WI38 (cell line): ENCODE results near the gene EFNA5.

Experiments used
- H3K4me3 ChIP-seq: 2 replicates; pipeline ENCODE4 v1.5.1; 2011; ENCODE audit warnings: low read depth, mild to moderate bottlenecking, control low read depth, low read length
- TF ChIP-seq, protein P1 (sequence below): IDR thresholded peaks from 2 replicates; pipeline ENCODE4 v1.5.1; 2012; ENCODE audit warnings: low read depth, mild to moderate bottlenecking, control low read depth, low read length

Gene EFNA5

DNA sequence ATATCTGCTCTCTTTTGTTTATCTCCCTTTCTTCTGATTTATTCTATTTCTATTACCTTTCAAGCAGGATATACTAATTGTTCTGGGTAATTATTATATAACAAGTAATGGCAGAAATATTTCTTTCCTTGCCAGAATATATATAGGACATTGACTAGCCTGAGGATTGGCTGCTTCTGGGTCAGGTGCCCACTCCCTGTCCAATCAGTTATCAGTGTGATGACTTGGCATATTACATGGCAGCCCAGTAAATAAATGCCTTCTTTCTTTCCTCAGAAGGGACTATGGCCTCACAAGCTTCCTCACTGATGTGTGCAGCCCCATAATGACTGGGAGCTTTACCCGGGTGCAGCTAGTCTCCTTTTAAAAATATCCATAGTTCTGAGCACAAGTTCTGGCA is 301.1 kb downstream of the EFNA5 start:
- no peak overlapping the region for H3K4me3 ChIP-seq
- TF ChIP-seq, protein P1, sequence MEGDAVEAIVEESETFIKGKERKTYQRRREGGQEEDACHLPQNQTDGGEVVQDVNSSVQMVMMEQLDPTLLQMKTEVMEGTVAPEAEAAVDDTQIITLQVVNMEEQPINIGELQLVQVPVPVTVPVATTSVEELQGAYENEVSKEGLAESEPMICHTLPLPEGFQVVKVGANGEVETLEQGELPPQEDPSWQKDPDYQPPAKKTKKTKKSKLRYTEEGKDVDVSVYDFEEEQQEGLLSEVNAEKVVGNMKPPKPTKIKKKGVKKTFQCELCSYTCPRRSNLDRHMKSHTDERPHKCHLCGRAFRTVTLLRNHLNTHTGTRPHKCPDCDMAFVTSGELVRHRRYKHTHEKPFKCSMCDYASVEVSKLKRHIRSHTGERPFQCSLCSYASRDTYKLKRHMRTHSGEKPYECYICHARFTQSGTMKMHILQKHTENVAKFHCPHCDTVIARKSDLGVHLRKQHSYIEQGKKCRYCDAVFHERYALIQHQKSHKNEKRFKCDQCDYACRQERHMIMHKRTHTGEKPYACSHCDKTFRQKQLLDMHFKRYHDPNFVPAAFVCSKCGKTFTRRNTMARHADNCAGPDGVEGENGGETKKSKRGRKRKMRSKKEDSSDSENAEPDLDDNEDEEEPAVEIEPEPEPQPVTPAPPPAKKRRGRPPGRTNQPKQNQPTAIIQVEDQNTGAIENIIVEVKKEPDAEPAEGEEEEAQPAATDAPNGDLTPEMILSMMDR, result no peak

DNA sequence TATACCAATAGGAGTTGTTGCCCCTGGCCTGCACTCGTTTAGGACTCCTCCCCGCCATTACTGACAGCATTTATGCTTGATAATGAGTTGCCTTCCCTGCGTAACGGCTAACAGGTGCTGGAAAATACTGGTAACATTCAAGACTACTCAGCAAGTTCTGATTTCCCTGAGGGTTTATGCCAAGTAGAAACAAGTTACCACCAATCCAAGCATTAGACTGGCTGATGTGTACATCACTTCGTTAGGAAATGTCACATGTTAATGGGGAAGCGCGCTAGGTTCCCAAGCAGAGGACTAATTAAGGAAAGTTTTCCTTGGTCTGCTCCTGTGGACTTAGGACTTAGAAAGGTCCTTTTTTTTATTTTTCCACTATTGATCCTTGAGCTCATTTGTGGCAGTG is 302.1 kb downstream of the EFNA5 start:
- TF ChIP-seq, protein P1, result no peak
- H3K4me3 ChIP-seq, result no peak overlapping the region

DNA sequence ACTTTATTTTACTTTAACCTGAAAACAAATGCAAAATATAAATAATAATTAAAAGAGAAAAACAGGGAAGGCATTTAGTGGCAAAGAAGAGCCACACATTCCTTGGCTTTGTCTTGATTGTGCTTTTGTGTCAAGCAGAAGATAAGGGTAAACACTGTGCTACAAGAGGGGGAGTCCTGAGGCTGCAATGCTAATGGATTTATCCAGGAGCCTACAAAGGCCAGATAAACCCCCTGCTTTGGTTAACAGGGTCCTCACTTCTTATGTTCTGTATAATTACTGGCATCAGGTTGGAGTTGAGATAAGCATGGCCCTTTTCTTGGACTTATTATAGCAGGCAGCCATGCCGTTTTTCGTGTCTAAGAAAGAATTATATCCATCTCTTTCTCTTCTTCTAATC is 302.8 kb downstream of the EFNA5 start:
- TF ChIP-seq, protein P1, result no peak

DNA sequence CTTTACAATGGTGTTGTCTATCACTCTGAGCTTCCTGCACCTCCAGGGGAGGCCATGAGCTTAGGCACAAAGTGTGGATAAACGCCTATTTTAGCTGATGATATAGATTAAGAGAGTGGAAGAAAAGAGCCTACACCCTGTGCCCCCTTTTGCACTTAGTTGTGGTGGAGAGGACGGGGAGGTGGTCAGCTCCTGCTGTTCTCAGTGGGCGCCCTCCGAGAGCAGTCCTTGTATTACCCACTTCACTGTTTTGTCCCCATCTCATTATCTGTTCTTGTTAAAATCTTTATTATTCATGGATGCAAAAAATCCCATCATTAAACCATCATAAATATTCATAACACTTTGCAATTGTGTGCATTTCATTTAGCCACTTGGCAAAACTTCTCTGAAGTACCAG is 303.3 kb downstream of the EFNA5 start:
- no peak overlapping the region for H3K4me3 ChIP-seq

More for the DNA sequence above, 302.8 kb downstream of the EFNA5 start:
- H3K4me3 ChIP-seq, result no peak overlapping the region

DNA sequence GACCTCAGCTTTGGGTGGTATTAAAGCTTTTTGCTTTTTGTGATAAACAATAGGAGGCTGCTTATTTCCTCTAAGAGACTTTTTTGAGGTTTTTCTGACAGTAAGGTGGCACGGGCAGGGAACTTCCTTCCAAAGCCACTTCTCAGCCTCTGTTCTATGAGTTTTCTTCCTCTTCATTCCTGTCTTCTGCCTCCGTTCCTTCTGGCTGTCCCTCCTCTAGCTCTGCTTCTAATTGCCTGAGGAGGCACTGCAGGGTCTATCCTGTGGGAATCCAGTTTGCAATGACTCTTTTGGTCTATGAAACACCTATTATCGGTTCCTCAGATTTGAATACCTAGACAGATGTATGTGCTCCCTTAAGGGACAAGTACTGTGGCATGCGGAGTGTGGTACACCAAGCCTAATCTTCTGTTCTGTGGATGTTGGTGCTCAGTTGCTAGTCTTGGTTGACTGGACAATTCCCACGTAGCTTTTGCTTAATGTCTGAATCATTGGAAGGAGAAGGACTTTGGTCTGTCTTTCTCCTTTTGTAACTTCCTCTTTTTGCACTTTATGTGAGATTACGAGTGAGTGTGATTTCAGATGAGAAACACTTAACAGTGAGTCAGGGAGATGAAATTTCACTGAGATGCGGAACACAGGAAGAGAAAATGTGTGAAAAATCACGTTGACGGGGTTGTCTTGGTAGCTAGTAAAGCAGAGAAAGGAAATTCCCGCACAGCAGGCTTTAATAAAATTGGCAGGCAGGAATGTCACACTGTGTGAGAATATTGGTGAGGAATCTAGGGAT is 305.2 kb downstream of the EFNA5 start:
- no peak overlapping the region for H3K4me3 ChIP-seq
- TF ChIP-seq, protein P1, result no peak

More for the DNA sequence above, 303.3 kb downstream of the EFNA5 start:
- TF ChIP-seq, protein P1, result no peak

DNA sequence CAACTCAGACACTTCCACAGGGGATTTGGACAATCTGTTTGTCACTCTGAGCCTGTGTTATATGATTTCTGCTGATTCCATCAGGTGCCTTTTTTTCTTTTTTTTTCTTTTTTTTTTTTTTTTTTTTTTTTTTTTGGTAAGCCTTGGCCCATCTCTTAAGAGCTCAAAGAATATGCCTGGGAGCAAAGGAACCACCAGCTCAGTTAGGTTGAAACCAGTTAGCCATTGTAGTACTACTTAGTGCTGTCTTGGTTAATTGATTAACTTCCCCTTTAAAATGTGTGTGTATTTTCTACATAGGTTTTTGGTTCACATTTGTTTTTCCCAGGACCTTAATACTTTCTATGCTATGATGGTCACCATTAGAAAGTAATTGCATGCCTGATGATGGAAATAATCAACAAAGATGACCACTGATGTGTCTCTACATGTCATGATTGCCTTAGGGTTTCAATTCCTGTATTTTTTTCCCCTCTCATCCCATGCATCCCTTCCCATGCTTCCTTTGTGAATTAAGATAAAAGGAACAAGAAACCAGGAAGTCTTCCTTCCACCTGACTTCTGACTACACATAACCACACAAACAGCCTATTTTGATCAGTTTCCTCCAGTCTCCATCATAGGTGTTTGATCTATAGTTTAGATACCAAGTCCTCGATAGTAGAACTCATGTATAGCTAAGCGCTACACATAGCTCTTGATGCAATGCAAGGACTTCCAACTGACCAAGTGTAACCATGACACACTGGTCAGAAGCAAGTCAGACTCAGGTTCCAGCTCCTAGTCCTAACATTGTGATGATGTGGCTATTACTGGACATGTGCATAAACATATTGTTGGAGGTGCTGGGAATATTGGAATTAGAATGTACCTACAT is 306.1 kb downstream of the EFNA5 start:
- H3K4me3 ChIP-seq, result no peak overlapping the region
- TF ChIP-seq, protein P1, result no peak

DNA sequence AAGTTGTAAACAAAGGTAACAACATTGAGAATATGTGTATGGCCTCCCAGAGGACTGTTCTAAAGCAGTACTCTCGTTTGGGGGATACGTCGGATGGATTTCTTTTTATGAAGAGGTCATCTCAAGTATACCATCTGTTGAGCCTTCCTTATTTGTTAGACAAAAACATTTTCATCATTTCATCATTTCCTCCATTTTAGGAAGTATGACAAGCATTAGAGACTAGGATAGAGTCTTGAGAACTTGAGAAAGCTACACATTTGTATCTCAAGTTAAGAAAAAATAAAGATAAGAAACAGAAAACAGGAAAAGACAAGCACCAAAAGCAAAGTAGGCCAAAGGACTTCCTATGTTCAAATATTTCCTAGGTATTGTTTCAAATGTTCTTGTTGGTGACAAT is 307.0 kb downstream of the EFNA5 start:
- H3K4me3 ChIP-seq, result no peak overlapping the region
- TF ChIP-seq, protein P1, result no peak
